Gastrocnemius medialis (tissue), 4 donors: ENCODE results near the gene MKNK2.

Source experiments
- POLR2A ChIP-seq, 2 donors: fragments of 450-650 bp; IDR thresholded peaks; one replicate each; pipeline ENCODE4 v1.6.1; 2017; ENCODE audit warnings: antibody characterized with exemption in 2 of 2, mild to moderate bottlenecking in 2 of 2, moderate library complexity in 2 of 2
- TF ChIP-seq, protein P1 (sequence below), 5 experiments: fragments of 450-650 bp in 3 of 5; fragments of 200-600 bp in 2 of 5; sonication (generic) in 2 of 5; IDR thresholded peaks in 4 of 5; conservative IDR thresholded peaks in 1 of 5; 1 replicate in 4 of 5; 2 replicates in 1 of 5; pipeline ENCODE4 v1.5.1; 2016 to 2019; ENCODE audit warnings: antibody characterized with exemption in 5 of 5, mild to moderate bottlenecking in 3 of 5, moderate library complexity in 3 of 5

DNA sequence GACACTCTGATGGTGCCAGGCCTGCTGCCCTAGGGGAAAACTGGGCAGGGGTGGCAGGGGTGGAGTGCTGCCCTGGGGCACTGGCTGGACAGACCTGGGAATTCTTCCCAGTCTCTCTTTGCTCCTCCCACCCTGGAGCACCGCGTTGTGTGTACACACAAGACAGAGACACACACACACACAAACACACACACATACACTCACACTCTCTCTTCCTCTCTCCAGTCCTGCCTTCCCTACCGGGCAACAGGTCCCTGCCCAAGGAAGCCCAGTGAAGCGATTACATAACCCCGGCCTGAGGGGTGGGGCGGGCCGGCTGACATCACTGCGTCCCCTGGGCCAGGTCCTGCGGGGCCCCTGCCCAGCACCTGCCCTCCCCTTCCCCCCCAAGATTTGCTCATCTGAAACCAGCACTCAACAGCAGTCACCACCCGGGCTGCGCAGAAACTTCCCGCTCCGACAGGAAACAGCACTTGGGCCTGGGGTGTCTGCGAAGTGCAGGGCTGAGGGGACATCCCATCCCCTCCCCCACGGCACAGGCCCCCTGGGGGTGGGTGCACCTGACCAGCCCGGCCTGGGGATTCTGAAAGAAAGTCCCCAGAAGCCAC, 1.2 kb downstream of the MKNK2 start:
- TF ChIP-seq, protein P1, sequence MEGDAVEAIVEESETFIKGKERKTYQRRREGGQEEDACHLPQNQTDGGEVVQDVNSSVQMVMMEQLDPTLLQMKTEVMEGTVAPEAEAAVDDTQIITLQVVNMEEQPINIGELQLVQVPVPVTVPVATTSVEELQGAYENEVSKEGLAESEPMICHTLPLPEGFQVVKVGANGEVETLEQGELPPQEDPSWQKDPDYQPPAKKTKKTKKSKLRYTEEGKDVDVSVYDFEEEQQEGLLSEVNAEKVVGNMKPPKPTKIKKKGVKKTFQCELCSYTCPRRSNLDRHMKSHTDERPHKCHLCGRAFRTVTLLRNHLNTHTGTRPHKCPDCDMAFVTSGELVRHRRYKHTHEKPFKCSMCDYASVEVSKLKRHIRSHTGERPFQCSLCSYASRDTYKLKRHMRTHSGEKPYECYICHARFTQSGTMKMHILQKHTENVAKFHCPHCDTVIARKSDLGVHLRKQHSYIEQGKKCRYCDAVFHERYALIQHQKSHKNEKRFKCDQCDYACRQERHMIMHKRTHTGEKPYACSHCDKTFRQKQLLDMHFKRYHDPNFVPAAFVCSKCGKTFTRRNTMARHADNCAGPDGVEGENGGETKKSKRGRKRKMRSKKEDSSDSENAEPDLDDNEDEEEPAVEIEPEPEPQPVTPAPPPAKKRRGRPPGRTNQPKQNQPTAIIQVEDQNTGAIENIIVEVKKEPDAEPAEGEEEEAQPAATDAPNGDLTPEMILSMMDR (IDR thresholded peaks at IDR 0.05 in 4 of 5, conservative IDR thresholded peaks at IDR 0.05 in 1 of 5), result no peak
- peak; percentile 82 to 93 for TF ChIP-seq POLR2A (IDR thresholded peaks at IDR 0.05)
